Measurements from ENCODE around the gene CEBPZ.

DNA sequence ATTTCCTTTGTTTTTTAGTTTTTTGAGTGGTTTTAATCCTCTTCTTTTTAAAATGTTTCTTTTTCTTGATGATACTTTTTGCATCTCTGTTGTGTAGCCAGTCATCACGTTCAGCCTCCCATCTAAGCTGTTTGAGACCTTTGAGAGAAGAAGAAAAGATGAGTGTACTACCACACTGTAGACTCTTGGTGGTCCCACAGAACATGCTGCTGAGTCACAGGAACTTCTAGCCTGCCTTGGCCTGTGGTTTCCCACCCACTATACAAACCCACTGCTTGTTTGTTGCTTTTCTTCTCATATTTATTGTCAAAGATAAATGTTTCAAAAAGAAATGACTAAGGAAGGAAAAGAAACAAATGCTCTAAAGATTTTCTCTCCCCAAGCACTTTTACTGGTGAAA is 29.6 kb downstream of the CEBPZ start:
- no peak for TF ChIP-seq CTCF (IDR thresholded peaks at IDR 0.05)
- no peak for TF ChIP-seq POLR2A (IDR thresholded peaks at IDR 0.05)
- TF ChIP-seq POLR2AphosphoS5 (IDR thresholded peaks at IDR 0.05) = no peak
